Activated CD8-positive, alpha-beta memory T cell treated with anti-CD3 and anti-CD28 coated beads for 36 hours (primary cell): ENCODE data around the gene IGFN1. TPM values are rescaled to one million over a fixed set of nuclear protein-coding genes. Genes with fewer than 3 reads are reported as not detected.

Experiments
- CTCF ChIA-PET: fragments of 350-600 bp; sonication (Branson Sonifier 250); formaldehyde crosslinking; loops from one replicate; lab custom pipeline; 2021; ENCODE audit warnings: antibody characterized with exemption; lab: Charles Lee
- POLR2A ChIA-PET: fragments of 350-600 bp; sonication (Branson Sonifier 250); formaldehyde crosslinking; loops from one replicate; lab custom pipeline; 2021; ENCODE audit warnings: antibody characterized with exemption; lab: Charles Lee
- total RNA-seq, 2 experiments: library from RNA; stranded (reverse); gene quantifications; one replicate each; pipeline ENCODE4 v1.2.3, GENCODE V29; 2021

Gene IGFN1
- total RNA-seq, 2 experiments from 2014 or later: not detected

- CTCF ChIA-PET: no interaction called here
- POLR2A ChIA-PET: no interaction called here
Measured at GRCh38 chr1:201268604-201269151, 78.1 kb downstream of the IGFN1 start.

GRCh38 chr1:201269281-201269680 is 78.7 kb downstream of the IGFN1 start:
- CTCF ChIA-PET: no interaction called here
- POLR2A ChIA-PET: no interaction called here

- POLR2A ChIA-PET: no interaction called here
- CTCF ChIA-PET: no interaction called here
Measured at GRCh38 chr1:201269900-201270410, 79.3 kb downstream of the IGFN1 start.

- POLR2A ChIA-PET: no interaction called here
- CTCF ChIA-PET: no interaction called here
Measured at GRCh38 chr1:201270616-201271390, 80.2 kb downstream of the IGFN1 start.

GRCh38 chr1:201272799-201273198 is 82.2 kb downstream of the IGFN1 start:
- POLR2A ChIA-PET: no interaction called here

GRCh38 chr1:201274616-201275252 is 84.1 kb downstream of the IGFN1 start:
- ChIA-PET POLR2A (no interaction called here), CTCF (no interaction called here)

More at GRCh38 chr1:201272799-201273198, 82.2 kb downstream of the IGFN1 start:
- CTCF ChIA-PET: no interaction called here

- ChIA-PET POLR2A (no interaction called here), CTCF (no interaction called here)
Measured at GRCh38 chr1:201275253-201275666, 84.6 kb downstream of the IGFN1 start.

- POLR2A ChIA-PET: no interaction called here
Measured at GRCh38 chr1:201276891-201277290, 86.3 kb downstream of the IGFN1 start.

GRCh38 chr1:201277441-201277840 is 86.8 kb downstream of the IGFN1 start:
- CTCF ChIA-PET: no interaction called here
- POLR2A ChIA-PET: no interaction called here

More at GRCh38 chr1:201276891-201277290, 86.3 kb downstream of the IGFN1 start:
- CTCF ChIA-PET: no interaction called here

Other genes starting within 250 kb of the IGFN1 start
- gene KIF21B, start 167.1 kb upstream of the IGFN1 start, total RNA-seq: 10 to 100 TPM; 47.2 to 49.6 TPM
- gene CACNA1S, start 78.4 kb upstream of the IGFN1 start, total RNA-seq: not detected
- gene ASCL5, start 63.6 kb upstream of the IGFN1 start, total RNA-seq: not detected
- gene TMEM9, start 36.4 kb upstream of the IGFN1 start, total RNA-seq: 10 to 100 TPM; 21.8 to 23.8 TPM
- gene PKP1, start 92.7 kb downstream of the IGFN1 start, total RNA-seq: not detected
- gene TNNT2, start 186.9 kb downstream of the IGFN1 start, total RNA-seq: not detected
- gene LAD1, start 208.5 kb downstream of the IGFN1 start, total RNA-seq: not detected
- not detected for gene TNNI1, start 230.9 kb downstream of the IGFN1 start, total RNA-seq